T-cell (primary cell): ENCODE data around the gene PSMD11. TPM values are rescaled to one million over a fixed set of nuclear protein-coding genes. Genes with fewer than 3 reads are reported as not detected.
A peak's percentile ranks its signal among the peaks of the same experiment; 100 is the strongest.

ENCODE experiments used
- ATAC-seq, 4 experiments: fragments of 200-7000 bp in 3 of 4; fragments of 150-1000 bp in 1 of 4; cut with Tn5 transposase; replicated peaks in 1 of 4; 1 replicate in 3 of 4; 2 replicates in 1 of 4; pipeline ENCODE4 v1.10.0; 2021; ENCODE audit warnings: moderate library complexity in 3 of 4, mild to moderate bottlenecking in 2 of 4, moderate number of reproducible peaks in 1 of 4
- CTCF ChIA-PET, 2 donors: fragments of 300-600 bp; sonication (Branson Sonifier 250); formaldehyde crosslinking; loops; one replicate each; lab custom pipeline; 2022; ENCODE audit warnings: antibody characterized with exemption in 2 of 2; lab: Charles Lee
- POLR2A ChIA-PET, 2 donors: fragments of 300-600 bp; sonication (Branson Sonifier 250); formaldehyde crosslinking; loops; one replicate each; lab custom pipeline; 2022; ENCODE audit warnings: antibody characterized with exemption in 2 of 2; lab: Charles Lee
- DNase-seq, 35 experiments: peaks; one replicate each; pipeline versions ENCODE4 v3.0.0 to v3.0.0-alpha.2; 2013 to 2023
- H3K27ac ChIP-seq: one replicate; pipeline ENCODE4 v1.5.1; 2013; ENCODE audit warnings: low read length
- H3K27me3 ChIP-seq, 2 experiments: replicated peaks in 1 of 2; 1 replicate in 1 of 2; 2 replicates in 1 of 2; pipeline versions ENCODE4 v1.6.1 to v1.7.0; 2013; ENCODE audit warnings: low read length in 1 of 2, mixed read lengths in 1 of 2; ENCODE audit not compliant: control insufficient read depth in 2 of 2, insufficient read depth in 2 of 2; ENCODE audit errors: extremely low read depth in 1 of 2
- H3K36me3 ChIP-seq, 2 donors: 1 replicate in 1 of 2; 2 replicates in 1 of 2; pipeline versions ENCODE4 v1.6.1 to v1.7.0; 2013; ENCODE audit warnings: low read length in 1 of 2; ENCODE audit not compliant: control insufficient read depth in 2 of 2, insufficient read depth in 1 of 2; ENCODE audit errors: extremely low read depth in 1 of 2
- H3K4me1 ChIP-seq, 2 experiments: 1 replicate in 1 of 2; 2 replicates in 1 of 2; pipeline versions ENCODE4 v1.6.1 to v1.7.0; 2013; ENCODE audit warnings: low read length in 2 of 2, mixed read lengths in 1 of 2; ENCODE audit not compliant: insufficient read depth in 2 of 2, control insufficient read depth in 1 of 2; ENCODE audit errors: extremely low read depth in 1 of 2
- H3K4me3 ChIP-seq, 2 donors: 1 replicate in 1 of 2; 2 replicates in 1 of 2; pipeline versions ENCODE4 v1.5.1 to v1.7.0; 2013; ENCODE audit warnings: mild to moderate bottlenecking in 2 of 2, low read length in 1 of 2, moderate library complexity in 1 of 2; ENCODE audit not compliant: control insufficient read depth in 1 of 2; ENCODE audit errors: extremely low read depth in 1 of 2
- H3K9me3 ChIP-seq: 2 replicates; pipeline ENCODE4 v1.7.0; 2013
- H3K27ac Mint-ChIP-seq, 2 donors: one replicate each; pipeline ENCODE4 v1.8.0; 2020 to 2021; ENCODE audit warnings: mild to moderate bottlenecking in 2 of 2, mixed read lengths in 2 of 2
- H3K27me3 Mint-ChIP-seq, 2 donors: one replicate each; pipeline ENCODE4 v1.8.0; 2021 to 2022; ENCODE audit warnings: mixed read lengths in 2 of 2
- H3K36me3 Mint-ChIP-seq: one replicate; pipeline ENCODE4 v1.8.0; 2021; ENCODE audit warnings: mixed read lengths
- H3K4me1 Mint-ChIP-seq, 3 donors: one replicate each; pipeline ENCODE4 v1.8.0; 2020 to 2022; ENCODE audit warnings: mixed read lengths in 3 of 3, mild to moderate bottlenecking in 1 of 3
- H3K4me3 Mint-ChIP-seq, 3 donors: one replicate each; pipeline ENCODE4 v1.8.0; 2020 to 2022; ENCODE audit warnings: mild to moderate bottlenecking in 3 of 3, mixed read lengths in 3 of 3, moderate library complexity in 3 of 3
- H3K9me3 Mint-ChIP-seq, 3 donors: one replicate each; pipeline ENCODE4 v1.8.0; 2020 to 2022; ENCODE audit warnings: mixed read lengths in 3 of 3
- WGBS: methylation state at CpG from one replicate; pipeline ENCODE4 v1.1.5; 2013; ENCODE audit warnings: missing lambda C conversion rate; ENCODE audit not compliant: insufficient coverage; 5-methylcytosine and 5-hydroxymethylcytosine counted together
- total RNA-seq, 35 experiments: library from RNA in 6 of 35; stranded (reverse) in 6 of 35; fragments of 120-200 nt in 1 of 35; gene quantifications; one replicate each; pipeline versions ENCODE4 v1.2.1 to v1.2.4 and lab custom pipeline; 2013 to 2026

PSMD11 gene
- total RNA-seq, 5 donors from 2014 or later (not counting 1 experiment from before 2014, with no cell fraction given) = 56.3 to 72.8 (median 62.9) TPM

- POLR2A ChIA-PET = interaction anchor here in 1 of 2 donors (0.5 kb wide), 1 partner anchor 379 kb away, joined by 8 read pairs; no protein-coding TSS in a partner anchor
- no peak overlapping the region for H3K27ac ChIP-seq
- Mint-ChIP-seq H3K4me1 (peaks cover 69 to 71% (median 71%) of the 10 kb centered on the region in 3 donors), H3K9me3 (no peaks in the 10 kb centered on the region), H3K4me3 (peak overlapping the region; percentile 81 to 90 (median 87)), H3K27ac (peak overlapping the region; percentile 82 to 98), H3K27me3 (no peaks in the 10 kb centered on the region), H3K36me3 (peaks cover 25% of the 10 kb centered on the region)
- peaks cover 5 to 13% of the 10 kb centered on the region in 2 donors for H3K36me3 ChIP-seq
- no peak for ATAC-seq
- peak overlapping the region; percentile 36 to 63 for H3K4me3 ChIP-seq
- no peaks in the 10 kb centered on the region for H3K9me3 ChIP-seq
- CTCF ChIA-PET = interaction anchor here (0.6 to 0.8 kb wide), 3 partner anchors 28 to 45 kb away, joined by 3 to 4 read pairs (median 3); no protein-coding TSS in a partner anchor
- no peaks in the 10 kb centered on the region for H3K27me3 ChIP-seq
- DNase-seq = no peak
- 81% methylated on average over 12 of the region's 13 CpGs for WGBS
- H3K4me1 ChIP-seq = peaks cover 24 to 67% of the 10 kb centered on the region in 2 experiments
Observed at GRCh38 chr17:32488604-32489180, 44.4 kb downstream of the PSMD11 start.

GRCh38 chr17:32489320-32490100, 45.2 kb downstream of the PSMD11 start:
- POLR2A ChIA-PET = interaction anchor here (0.6 kb wide), 2 partner anchors 9 to 72 kb away, joined by 3 to 7 read pairs; no protein-coding TSS in a partner anchor
- Mint-ChIP-seq H3K27ac (peak overlapping the region; percentile 82 to 98), H3K9me3 (no peaks in the 10 kb centered on the region)

GRCh38 chr17:32490101-32490482, 45.8 kb downstream of the PSMD11 start:
- H3K27ac ChIP-seq = no peak overlapping the region
- WGBS = 57% methylated on average over 6 of the region's 16 CpGs
- Mint-ChIP-seq H3K4me3 (peak overlapping the region; percentile 62 to 90 (median 87)), H3K27ac (peak overlapping the region; percentile 97 to 98), H3K9me3 (no peaks in the 10 kb centered on the region), H3K36me3 (peaks cover 25% of the 10 kb centered on the region), H3K27me3 (no peaks in the 10 kb centered on the region), H3K4me1 (peaks cover 74 to 76% (median 76%) of the 10 kb centered on the region in 3 donors)
- peaks cover 26 to 75% of the 10 kb centered on the region in 2 experiments for H3K4me1 ChIP-seq
- ChIA-PET CTCF (no interaction called here), POLR2A (no interaction called here)
- H3K36me3 ChIP-seq = peaks cover 5 to 13% of the 10 kb centered on the region in 2 donors
- H3K9me3 ChIP-seq = no peaks in the 10 kb centered on the region
- ATAC-seq (no peak), DNase-seq (peak in 1 of 35 experiments; percentile 40)
- peak overlapping the region; percentile 11 to 55 for H3K4me3 ChIP-seq
- H3K27me3 ChIP-seq = no peaks in the 10 kb centered on the region

More at GRCh38 chr17:32489320-32490100, 45.2 kb downstream of the PSMD11 start:
- Histone ChIP-seq H3K4me3 (peak overlapping the region; percentile 55 to 63), H3K27me3 (no peaks in the 10 kb centered on the region), H3K4me1 (peaks cover 26 to 69% of the 10 kb centered on the region in 2 experiments), H3K9me3 (no peaks in the 10 kb centered on the region), H3K36me3 (peaks cover 5 to 13% of the 10 kb centered on the region in 2 donors), H3K27ac (no peak overlapping the region)
- peaks cover 72 to 73% (median 72%) of the 10 kb centered on the region in 3 donors for H3K4me1 Mint-ChIP-seq
- CTCF ChIA-PET = interaction anchor here in 1 of 2 donors (0.8 kb wide), 1 partner anchor 35 kb away, joined by 4 read pairs; no protein-coding TSS in a partner anchor
- ATAC-seq = no peak
- H3K4me3 Mint-ChIP-seq = peak overlapping the region; percentile 81 to 90 (median 87)
- no peak for DNase-seq
- H3K27me3 Mint-ChIP-seq = no peaks in the 10 kb centered on the region
- 66% methylated on average over 5 of the region's 10 CpGs for WGBS
- H3K36me3 Mint-ChIP-seq = peaks cover 25% of the 10 kb centered on the region

GRCh38 chr17:32491371-32492263, 47.3 kb downstream of the PSMD11 start:
- Histone ChIP-seq H3K27me3 (no peaks in the 10 kb centered on the region), H3K4me1 (peaks cover 26 to 86% of the 10 kb centered on the region in 2 experiments), H3K4me3 (no peak overlapping the region), H3K36me3 (peaks cover 5 to 13% of the 10 kb centered on the region in 2 donors), H3K9me3 (no peaks in the 10 kb centered on the region), H3K27ac (peak overlapping the region; percentile 44)
- ATAC-seq (peak; percentile 24 to 41 (median 37)), DNase-seq (peak in 2 of 35 experiments; percentile 30 to 35)
- Mint-ChIP-seq H3K27me3 (no peaks in the 10 kb centered on the region), H3K27ac (peak overlapping the region; percentile 97 to 98), H3K4me3 (peak overlapping the region; percentile 37 to 90 (median 87)), H3K4me1 (peaks cover 71 to 76% (median 74%) of the 10 kb centered on the region in 3 donors), H3K36me3 (peaks cover 25% of the 10 kb centered on the region), H3K9me3 (no peaks in the 10 kb centered on the region)
- ChIA-PET POLR2A (interaction anchor here in 1 of 2 donors (1.1 kb wide), 1 partner anchor 33 kb away, joined by 3 read pairs; no protein-coding TSS in a partner anchor), CTCF (interaction anchor here (0.5 to 1.8 kb wide), 5 partner anchors 20 to 97 kb away, joined by 3 to 5 read pairs (median 4); partner anchors contain the start of gene PSMD11 (in 1 of the 2))
- whole genome bisulfite sequencing = 65% methylated on average over 21 of the region's 21 CpGs

GRCh38 chr17:32492264-32492589, 47.9 kb downstream of the PSMD11 start:
- Mint-ChIP-seq H3K27ac (peak overlapping the region; percentile 97 to 98), H3K4me3 (peak overlapping the region; percentile 37 to 87 (median 66)), H3K4me1 (peaks cover 73 to 79% (median 76%) of the 10 kb centered on the region in 3 donors), H3K9me3 (no peaks in the 10 kb centered on the region), H3K36me3 (peaks cover 25% of the 10 kb centered on the region), H3K27me3 (no peaks in the 10 kb centered on the region)
- H3K4me1 ChIP-seq = peaks cover 26 to 91% of the 10 kb centered on the region in 2 experiments
- no peak for ATAC-seq
- H3K9me3 ChIP-seq = no peaks in the 10 kb centered on the region
- ChIA-PET POLR2A (interaction anchor here in 1 of 2 donors (1.1 kb wide), 1 partner anchor 32 kb away, joined by 3 read pairs; no protein-coding TSS in a partner anchor), CTCF (interaction anchor here (0.5 to 1.8 kb wide), 3 partner anchors 19 to 48 kb away, joined by 3 to 5 read pairs (median 4); partner anchors contain the start of gene PSMD11 (in 1 of the 2))
- H3K4me3 ChIP-seq = no peak overlapping the region
- no peaks in the 10 kb centered on the region for H3K27me3 ChIP-seq
- peak in 1 of 35 experiments; percentile 47 for DNase-seq
- peak overlapping the region; percentile 44 for H3K27ac ChIP-seq
- 39% methylated on average over 2 of the region's 4 CpGs for WGBS
- peaks cover 5 to 13% of the 10 kb centered on the region in 2 donors for H3K36me3 ChIP-seq
